MG63 (cell line): ENCODE data around the gene TSPO. TPM values are rescaled to one million over a fixed set of nuclear protein-coding genes. Genes with fewer than 3 reads are reported as not detected.
"Not testable (repeated sequence)": the region's sequence is repeated elsewhere in the genome, so short reads cannot be mapped to it uniquely, and the experiment has no call there.

Source experiments
- DNase-seq: peaks from one replicate; pipeline ENCODE4 v3.0.0-alpha.2; 2020
- H3K27me3 ChIP-seq: fragments of 250-450 bp; sonication (Bioruptor Pico); 2 replicates; pipeline ENCODE4 v1.5.1; 2020; ENCODE audit warnings: mild to moderate bottlenecking, moderate library complexity
- H3K36me3 ChIP-seq: fragments of 250-450 bp; sonication (Bioruptor Pico); 2 replicates; pipeline ENCODE4 v1.5.1; 2020; ENCODE audit warnings: mild to moderate bottlenecking, moderate library complexity
- H3K4me3 ChIP-seq: fragments of 250-450 bp; sonication (Bioruptor Pico); 2 replicates; pipeline ENCODE4 v1.5.1; 2020; ENCODE audit warnings: mild to moderate bottlenecking, moderate library complexity
- H3K9me3 ChIP-seq: fragments of 250-450 bp; sonication (Bioruptor Pico); 2 replicates; pipeline ENCODE4 v1.5.1; 2020; ENCODE audit warnings: mild to moderate bottlenecking, moderate library complexity
- total RNA-seq: library from RNA; depleted of rRNA; stranded (reverse); fragments of >200 nt; shearing (Covaris generic); gene quantifications from 2 replicates; pipeline ENCODE4 v1.2.3, GENCODE V29; 2014; ENCODE audit warnings: low replicate concordance; rRNA removed

The TSPO gene
- 465 and 558 TPM in 2 replicates for total RNA-seq

DNA sequence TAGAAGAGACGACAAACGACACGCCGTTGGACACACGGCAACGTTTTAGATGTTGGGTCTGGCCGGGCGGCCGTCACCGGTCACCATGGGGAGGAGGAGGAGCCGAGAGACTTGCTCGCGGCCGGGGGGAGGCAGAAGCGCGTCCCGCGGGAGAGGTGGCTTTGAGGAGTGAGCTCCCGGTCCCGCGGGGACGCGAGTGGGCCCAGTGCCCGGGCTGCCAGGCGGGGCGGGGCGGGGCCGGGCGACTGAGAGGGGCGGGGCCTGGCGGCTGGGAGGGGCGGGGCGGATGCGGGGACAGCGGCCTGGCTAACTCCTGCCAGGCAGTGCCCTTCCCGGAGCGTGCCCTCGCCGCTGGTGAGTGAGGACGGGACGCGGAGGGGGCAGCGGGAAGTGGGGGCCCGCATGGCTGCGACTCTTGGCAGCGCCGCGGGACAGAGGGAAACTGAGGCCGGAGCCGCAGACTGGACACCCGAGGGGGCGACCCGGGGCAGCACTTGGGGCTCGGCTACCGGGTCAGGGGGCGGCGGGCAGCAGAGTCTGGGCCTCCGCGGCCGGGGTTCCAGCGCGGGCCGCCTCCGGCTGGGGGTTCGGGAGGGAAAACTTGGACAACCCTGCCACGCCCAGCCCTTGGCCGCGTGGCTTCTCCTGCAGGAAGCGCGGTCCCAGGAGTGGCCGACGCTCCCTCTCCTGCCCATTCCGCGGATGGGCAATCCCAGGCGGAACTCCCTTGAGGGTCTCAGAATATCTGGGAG, at the start of gene TSPO:
Gene TSPO, plus strand, starts transcription at position 309 of the 752 bp plus-strand sequence. CDS start 7,680 bp downstream, outside the sequence.
- DNase-seq: peak; percentile 67
- Histone ChIP-seq H3K27me3 (no peaks in the 10 kb centered on the region), H3K4me3 (peak within 1 kb of the TSS; percentile 97), H3K9me3 (no peaks in the 10 kb centered on the region), H3K36me3 (peaks cover 22% of the 10 kb centered on the region)

DNA sequence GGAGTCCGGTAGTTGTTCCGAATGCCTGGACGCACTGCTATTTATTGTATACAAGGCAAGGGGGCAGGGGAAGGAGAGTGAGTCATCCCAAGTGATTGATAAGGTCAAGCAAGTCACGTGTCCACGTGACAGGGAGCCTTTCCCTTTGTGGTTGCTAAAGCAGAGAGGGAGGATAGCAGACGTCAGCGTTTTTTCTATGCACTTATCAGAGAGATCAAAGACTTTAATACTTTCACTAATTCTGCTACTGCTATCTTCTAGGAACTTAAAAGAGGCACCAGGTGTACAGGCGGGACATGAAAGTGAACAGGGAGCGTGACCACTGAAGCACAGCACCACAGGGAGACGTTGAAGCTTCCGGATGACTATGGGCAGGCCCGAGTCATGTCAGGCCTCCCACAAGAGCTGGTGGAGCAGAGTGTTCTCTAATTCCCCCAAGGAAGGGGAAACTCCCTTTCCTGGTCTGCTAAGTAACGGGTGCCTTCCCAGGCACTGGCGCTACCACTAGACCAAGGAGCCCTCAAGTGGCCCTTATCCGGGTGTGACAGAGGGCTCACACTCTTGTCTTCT, 47.2 kb upstream of the TSPO start:
- not testable (repeated sequence) for H3K36me3 ChIP-seq, H3K9me3 ChIP-seq, H3K4me3 ChIP-seq, H3K27me3 ChIP-seq, DNase-seq

GRCh38 chr22:43104950-43105349, 46.4 kb upstream of the TSPO start:
- H3K27me3 ChIP-seq, H3K36me3 ChIP-seq, H3K4me3 ChIP-seq, DNase-seq, H3K9me3 ChIP-seq: not testable (repeated sequence)

GRCh38 chr22:43106302-43106701, 45.1 kb upstream of the TSPO start:
- H3K27me3 ChIP-seq: peaks cover 12% of the 10 kb centered on the region
- H3K36me3 ChIP-seq: no peaks in the 10 kb centered on the region
- DNase-seq: no peak
- no peak overlapping the region for H3K4me3 ChIP-seq
- no peaks in the 10 kb centered on the region for H3K9me3 ChIP-seq

GRCh38 chr22:43109511-43109910, 41.8 kb upstream of the TSPO start:
- peaks cover 17% of the 10 kb centered on the region for H3K27me3 ChIP-seq
- H3K36me3 ChIP-seq: no peaks in the 10 kb centered on the region
- no peak for DNase-seq
- no peak overlapping the region for H3K4me3 ChIP-seq
- H3K9me3 ChIP-seq: no peaks in the 10 kb centered on the region

DNA sequence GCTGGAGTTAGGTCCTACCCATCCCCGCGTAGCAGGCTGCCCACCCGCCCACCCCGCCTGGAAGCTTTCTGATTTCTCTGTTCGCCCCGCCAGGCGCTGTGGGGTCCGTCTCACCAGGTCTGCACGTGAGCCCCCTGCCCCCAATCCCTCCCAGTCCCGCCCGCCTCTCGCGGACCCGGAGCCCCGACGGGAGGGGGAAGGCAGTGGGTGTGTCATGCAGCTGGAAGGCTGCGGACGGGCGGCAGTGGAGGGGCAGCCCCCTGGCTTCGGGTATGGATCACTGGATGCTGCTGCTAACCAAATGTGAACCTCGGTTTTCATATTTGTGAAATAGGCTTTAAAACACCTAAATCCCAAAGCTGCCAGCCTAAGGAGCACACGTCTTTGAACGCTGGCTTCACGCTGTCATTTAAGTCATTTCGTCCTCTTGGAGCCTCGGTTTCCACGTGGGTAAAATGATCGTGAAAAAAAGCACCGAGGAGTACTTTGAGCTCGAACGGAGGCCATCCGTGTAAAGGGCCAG, 41.4 kb upstream of the TSPO start:
- Histone ChIP-seq H3K36me3 (no peaks in the 10 kb centered on the region), H3K27me3 (peaks cover 17% of the 10 kb centered on the region), H3K9me3 (no peaks in the 10 kb centered on the region), H3K4me3 (peak overlapping the region; percentile 35)
- DNase-seq: no peak

- DNase-seq: peak; percentile 30
- no peaks in the 10 kb centered on the region for H3K36me3 ChIP-seq
- H3K4me3 ChIP-seq: peak within 1 kb of the TSS; percentile 35
- peaks cover 17% of the 10 kb centered on the region for H3K27me3 ChIP-seq
- H3K9me3 ChIP-seq: no peaks in the 10 kb centered on the region
Observed at GRCh38 chr22:43110444-43110926, 40.9 kb upstream of the TSPO start, which contains the start of gene BIK. Gene BIK, plus strand, starts transcription at chr22:43110750. Its CDS starts 13,273 bp downstream, at chr22:43124023.

DNA sequence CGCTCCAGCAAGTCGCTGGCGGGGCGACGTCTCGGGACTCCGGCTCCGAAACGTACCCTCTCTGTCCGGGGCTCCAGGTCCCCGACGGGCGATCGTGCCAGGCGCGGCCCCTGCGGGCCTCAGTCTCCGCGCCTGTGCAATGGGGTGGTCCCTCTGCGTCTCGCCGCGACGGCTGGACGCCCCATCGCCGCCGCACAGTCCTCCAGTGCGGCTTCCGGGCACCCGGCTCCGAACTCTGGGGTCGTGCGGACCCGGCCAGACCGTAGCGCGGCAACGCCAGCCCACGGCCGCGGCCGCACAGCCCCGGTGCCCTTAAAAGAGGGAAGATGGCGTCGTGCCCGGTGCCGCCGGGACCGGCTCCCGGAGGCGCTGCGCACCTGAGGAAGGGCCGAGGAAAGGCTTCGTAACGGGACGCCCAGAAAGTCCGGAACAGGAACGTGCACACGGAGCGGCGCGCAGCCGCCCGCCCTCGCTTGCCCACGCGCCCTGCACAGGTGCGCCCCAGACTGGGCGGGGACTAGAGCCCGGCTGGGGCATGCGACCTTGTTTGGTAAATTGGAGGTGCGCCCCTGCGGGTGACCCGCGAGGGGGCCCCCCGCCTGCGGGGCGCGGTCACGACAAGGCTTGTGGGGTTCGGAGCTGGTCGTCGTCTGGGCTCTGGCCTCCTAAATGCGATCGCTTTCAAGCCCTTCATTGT, 40.3 kb upstream of the TSPO start:
- Histone ChIP-seq H3K36me3 (no peaks in the 10 kb centered on the region), H3K4me3 (peak overlapping the region; percentile 35), H3K9me3 (no peaks in the 10 kb centered on the region), H3K27me3 (peaks cover 17% of the 10 kb centered on the region)
- no peak for DNase-seq

GRCh38 chr22:43113526-43114251, 37.7 kb upstream of the TSPO start:
- no peaks in the 10 kb centered on the region for H3K36me3 ChIP-seq
- H3K9me3 ChIP-seq: no peaks in the 10 kb centered on the region
- DNase-seq: no peak
- no peak overlapping the region for H3K4me3 ChIP-seq
- H3K27me3 ChIP-seq: peaks cover 17% of the 10 kb centered on the region

GRCh38 chr22:43114958-43115357, 36.4 kb upstream of the TSPO start:
- Histone ChIP-seq H3K4me3 (no peak overlapping the region), H3K27me3 (peaks cover 16% of the 10 kb centered on the region), H3K9me3 (no peaks in the 10 kb centered on the region), H3K36me3 (no peaks in the 10 kb centered on the region)
- DNase-seq: no peak

DNA sequence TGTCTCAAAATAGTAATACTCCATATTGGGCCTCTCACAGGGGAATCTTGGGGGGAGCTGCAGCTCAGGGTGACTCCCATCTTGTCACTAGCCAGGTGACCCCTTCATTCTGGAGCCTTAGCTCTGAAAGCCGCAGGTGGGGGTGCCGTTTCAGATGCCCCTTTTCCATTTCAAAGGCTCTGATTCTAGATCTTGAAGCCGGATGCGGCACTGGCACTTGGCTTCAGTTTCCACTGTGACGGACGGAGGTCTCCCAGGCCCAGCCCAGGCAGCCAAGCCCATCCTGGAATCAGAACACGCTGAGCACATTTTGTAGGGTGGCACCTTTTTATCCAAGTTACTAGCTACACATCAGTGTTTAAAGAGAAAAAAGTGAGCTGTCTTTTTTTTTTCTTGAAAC, 34.4 kb upstream of the TSPO start:
- no peak overlapping the region for H3K4me3 ChIP-seq
- no peaks in the 10 kb centered on the region for H3K36me3 ChIP-seq
- H3K27me3 ChIP-seq: no peaks in the 10 kb centered on the region
- DNase-seq: no peak
- H3K9me3 ChIP-seq: no peaks in the 10 kb centered on the region

DNA sequence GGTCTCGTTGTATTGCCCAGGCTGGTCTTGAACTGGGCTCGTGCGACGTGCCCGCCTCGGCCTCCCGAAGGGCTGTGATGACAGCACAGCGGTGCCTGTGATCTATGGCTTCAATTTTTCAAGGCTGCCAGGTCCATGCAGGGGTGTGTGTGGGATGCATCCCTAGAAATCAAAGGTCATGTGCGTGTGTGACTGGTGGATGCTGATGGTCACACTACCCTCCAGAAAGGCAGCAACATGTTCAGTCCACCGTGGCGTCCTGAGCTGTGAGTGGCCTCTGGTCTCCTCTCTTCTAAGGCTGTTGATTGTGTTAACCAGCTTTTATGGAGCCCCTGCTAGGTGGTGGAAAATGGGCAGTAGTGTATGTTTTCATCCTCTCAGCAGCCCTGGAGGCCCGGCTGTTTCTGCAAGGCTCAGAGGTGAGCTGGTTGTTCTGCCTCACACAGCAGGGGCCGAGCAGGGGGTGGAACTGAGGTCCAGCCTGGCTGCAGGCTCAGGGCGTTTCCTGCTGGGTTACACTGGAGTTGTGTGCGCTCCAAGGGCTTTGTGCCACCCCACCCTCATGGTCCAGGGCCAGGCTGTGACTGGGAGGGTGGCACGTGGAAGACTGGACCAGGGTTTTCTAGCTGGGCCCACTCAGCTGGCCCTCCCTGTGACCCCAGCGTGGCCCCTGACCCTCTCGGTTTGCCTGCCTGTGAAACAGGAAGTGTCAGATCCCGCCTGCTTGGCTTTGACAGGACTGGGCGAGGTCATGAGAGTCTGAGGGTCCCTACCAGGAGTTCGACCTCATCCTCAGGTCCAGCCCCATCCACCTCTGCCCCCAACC, 33.1 kb upstream of the TSPO start:
- Histone ChIP-seq H3K36me3 (no peaks in the 10 kb centered on the region), H3K9me3 (no peaks in the 10 kb centered on the region), H3K27me3 (no peaks in the 10 kb centered on the region), H3K4me3 (no peak overlapping the region)
- DNase-seq: no peak

GRCh38 chr22:43118953-43119458, 32.4 kb upstream of the TSPO start:
- Histone ChIP-seq H3K4me3 (no peak overlapping the region), H3K9me3 (no peaks in the 10 kb centered on the region), H3K27me3 (no peaks in the 10 kb centered on the region), H3K36me3 (no peaks in the 10 kb centered on the region)
- DNase-seq: no peak

DNA sequence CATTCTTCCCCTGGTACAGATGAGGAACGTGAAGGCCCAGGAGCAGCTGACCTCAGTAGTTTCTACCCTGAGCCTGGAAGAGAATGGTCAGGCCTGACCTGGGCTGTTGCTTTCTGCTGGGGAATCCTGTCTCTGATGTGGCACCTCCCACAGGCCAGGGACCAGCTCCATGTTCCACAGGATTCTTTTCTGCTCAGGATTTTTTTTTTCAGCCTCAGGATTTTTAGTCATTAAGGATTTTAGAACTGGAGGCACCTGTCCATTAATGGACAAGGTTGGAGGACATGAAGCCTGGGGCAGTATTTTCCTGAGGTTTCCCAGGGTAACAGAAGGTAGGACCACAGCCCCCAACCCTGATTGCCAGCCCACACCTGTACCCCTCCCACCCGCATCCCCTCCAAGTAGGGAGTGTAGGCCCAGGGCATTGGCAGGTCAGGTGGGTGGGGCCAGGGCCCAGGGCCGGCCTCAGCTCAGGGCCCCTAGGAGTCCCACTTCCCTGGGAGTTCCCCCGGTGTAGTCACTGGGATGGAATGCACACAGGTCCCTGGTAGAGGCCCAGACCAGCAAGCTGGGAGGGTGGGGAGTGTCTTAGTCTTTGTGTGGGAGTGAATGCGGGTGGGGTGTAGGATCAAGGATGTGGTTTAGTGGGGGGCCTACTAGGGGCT, 24.7 kb upstream of the TSPO start:
- Histone ChIP-seq H3K36me3 (no peaks in the 10 kb centered on the region; the same call in 1 of the 2 replicates), H3K27me3 (no peaks in the 10 kb centered on the region), H3K9me3 (no peaks in the 10 kb centered on the region), H3K4me3 (no peak overlapping the region)
- peak; percentile 80 for DNase-seq
